GM12878 (cell line): ENCODE measurements around the gene KIF24. TPM values are rescaled to one million over a fixed set of nuclear protein-coding genes. Genes with fewer than 3 reads are reported as not detected.

ENCODE experiments used
- ATAC-seq: fragments of 200-7000 bp; cut with Tn5 transposase; 3 replicates; pipeline ENCODE4 v1.9.1; 2020; ENCODE audit warnings: mild to moderate bottlenecking, moderate library complexity
- BruUV-seq: library from RNA; stranded (reverse); fragments of 400-500 nt; replicated peaks from 2 replicates; lab custom pipeline; 2021; lab: Mats Ljungman, UMichigan
- CTCF ChIA-PET: fragments of 300-600 bp; sonication (Branson Sonifier 250); formaldehyde crosslinking; extraction: SDS; loops from one replicate; lab custom pipeline; 2021; ENCODE audit warnings: inconsistent platforms; lab: Yijun Ruan, JAX
- POLR2A ChIA-PET: fragments of 350-600 bp; formaldehyde crosslinking; extraction: SDS; loops from one replicate; lab custom pipeline; 2021; ENCODE audit warnings: inconsistent platforms; lab: Charles Lee
- RAD21 ChIA-PET: fragments of 300-600 bp; sonication (Branson Sonifier 250); formaldehyde crosslinking; loops from one replicate; lab custom pipeline; 2023; ENCODE audit warnings: antibody characterized with exemption; ENCODE audit not compliant: unreplicated experiment; lab: Charles Lee
- SMC1A ChIA-PET: fragments of 300-600 bp; sonication (Branson Sonifier 250); formaldehyde crosslinking; loops from one replicate; lab custom pipeline; 2023; ENCODE audit not compliant: unreplicated experiment, uncharacterized antibody; lab: Charles Lee
- DNase-seq: peaks from one replicate; pipeline ENCODE4 v3.0.0-alpha.2; 2011; ENCODE audit warnings: low read depth, low spot score
- FAIRE-seq: peaks from 3 replicates; lab custom pipeline; 2011; peaks lifted over from hg19 to GRCh38; lab: Jason Lieb, UNC
- H2AFZ ChIP-seq: 2 replicates; pipeline ENCODE4 v1.6.0; 2011; ENCODE audit warnings: low read depth, low read length, control low read depth; ENCODE audit not compliant: control insufficient read depth
- H3K27ac ChIP-seq: 2 replicates; pipeline ENCODE4 v1.5.1; 2011; ENCODE audit warnings: control low read depth; ENCODE audit not compliant: control insufficient read depth, insufficient read depth
- H3K27me3 ChIP-seq, 2 experiments: replicated peaks in 1 of 2; 2 replicates each; pipeline versions ENCODE4 v1.6.0 to v1.6.1; 2011; ENCODE audit warnings: low read length in 1 of 2; ENCODE audit not compliant: control insufficient read depth in 2 of 2, insufficient read depth in 2 of 2
- H3K36me3 ChIP-seq, 2 experiments: 2 replicates each; pipeline ENCODE4 v1.5.1; 2011; ENCODE audit warnings: low read length in 1 of 2; ENCODE audit not compliant: control insufficient read depth in 2 of 2, insufficient read depth in 2 of 2
- H3K4me1 ChIP-seq: 2 replicates; pipeline ENCODE4 v1.6.1; 2011; ENCODE audit warnings: mild to moderate bottlenecking, low read length, moderate library complexity, mixed read lengths; ENCODE audit not compliant: control insufficient read depth, insufficient read depth
- H3K4me2 ChIP-seq: 2 replicates; pipeline ENCODE4 v1.6.0; 2011; ENCODE audit warnings: control low read depth; ENCODE audit not compliant: control insufficient read depth, insufficient read depth
- H3K4me3 ChIP-seq: fragments of 200-600 bp; sonication (generic); 2 replicates; pipeline ENCODE4 v1.5.1; 2016
- H3K79me2 ChIP-seq: 2 replicates; pipeline ENCODE4 v1.6.0; 2011; ENCODE audit warnings: low read length; ENCODE audit not compliant: control insufficient read depth, insufficient read depth
- H3K9ac ChIP-seq: 2 replicates; pipeline ENCODE4 v1.8.0; 2011; ENCODE audit warnings: low read length, control low read depth, mixed read lengths; ENCODE audit not compliant: control insufficient read depth, insufficient read depth
- H3K9me3 ChIP-seq: replicated peaks from 3 replicates; pipeline ENCODE4 v1.5.1; 2011; ENCODE audit warnings: mild to moderate bottlenecking, low read length; ENCODE audit not compliant: control insufficient read depth, insufficient read depth
- H4K20me1 ChIP-seq: 2 replicates; pipeline ENCODE4 v1.6.0; 2011; ENCODE audit not compliant: control insufficient read depth, insufficient read depth
- ATF7 ChIP-seq: fragments of 450-650 bp; IDR thresholded peaks from 2 replicates; pipeline ENCODE4 v1.6.1; 2016; ENCODE audit warnings: low read depth, mild to moderate bottlenecking
- BHLHE40 ChIP-seq, 2 experiments: fragments of 450-650 bp in 1 of 2; IDR thresholded peaks; 2 replicates each; pipeline ENCODE4 v1.6.1; 2011 to 2017; ENCODE audit warnings: low read depth in 2 of 2, borderline replicate concordance in 1 of 2, improper control_type of control experiment in 1 of 2, low read length in 1 of 2, mild to moderate bottlenecking in 1 of 2
- CEBPB ChIP-seq, 2 experiments: fragments of 150-350 bp in 1 of 2; IDR thresholded peaks; 2 replicates each; pipeline ENCODE4 v1.6.1; 2012 to 2014; ENCODE audit warnings: low read depth in 2 of 2, low read length in 2 of 2, borderline replicate concordance in 1 of 2, inconsistent platforms in 1 of 2
- CREM ChIP-seq: IDR thresholded peaks from 2 replicates; pipeline ENCODE4 v1.6.1; 2014; ENCODE audit warnings: antibody characterized with exemption, low read depth
- EZH2 ChIP-seq: IDR thresholded peaks from 2 replicates; pipeline ENCODE4 v1.6.1; 2012; ENCODE audit warnings: low read depth, mild to moderate bottlenecking, control low read depth, inconsistent platforms, low read length, borderline replicate concordance; ENCODE audit not compliant: control insufficient read depth
- HDAC6 ChIP-seq: fragments of 200-600 bp; sonication (generic); IDR thresholded peaks from one replicate; pipeline ENCODE4 v1.8.0; 2017; ENCODE audit warnings: antibody characterized with exemption; ENCODE audit not compliant: unreplicated experiment
- HDGF ChIP-seq: fragments of 450-650 bp; IDR thresholded peaks from 2 replicates; pipeline ENCODE4 v1.6.1; 2016; ENCODE audit warnings: antibody characterized with exemption
- IRF4 ChIP-seq: IDR thresholded peaks from 2 replicates; pipeline ENCODE4 v1.6.1; 2011; ENCODE audit warnings: low read depth, low read length
- JUND ChIP-seq: IDR thresholded peaks from 2 replicates; pipeline ENCODE4 v1.6.1; 2012; ENCODE audit warnings: low read depth, mild to moderate bottlenecking, low read length, improper control_type of control experiment, moderate library complexity
- MTA3 ChIP-seq: IDR thresholded peaks from 2 replicates; pipeline ENCODE4 v1.6.1; 2012; ENCODE audit warnings: low read length, inconsistent platforms, borderline replicate concordance
- MYB ChIP-seq: fragments of 150-350 bp; IDR thresholded peaks from 2 replicates; pipeline ENCODE4 v1.6.1; 2014; ENCODE audit warnings: mild to moderate bottlenecking, low read depth, low read length, borderline replicate concordance
- NFYB ChIP-seq: IDR thresholded peaks from 2 replicates; pipeline ENCODE4 v1.6.1; 2011; ENCODE audit warnings: low read depth, mild to moderate bottlenecking, low read length, improper control_type of control experiment, moderate library complexity; ENCODE audit not compliant: insufficient read depth
- PML ChIP-seq: IDR thresholded peaks from 2 replicates; pipeline ENCODE4 v1.6.1; 2012; ENCODE audit warnings: low read length, inconsistent platforms
- PRDM15 ChIP-seq: fragments of 450-650 bp; formaldehyde crosslinking; IDR thresholded peaks from 2 replicates; pipeline ENCODE4 v1.4.0; 2020; ENCODE audit warnings: mild to moderate bottlenecking, moderate library complexity
- RB1 ChIP-seq: fragments of 450-650 bp; formaldehyde crosslinking; IDR thresholded peaks from 2 replicates; pipeline ENCODE4 v1.6.1; 2017; ENCODE audit warnings: mild to moderate bottlenecking, borderline replicate concordance
- RCOR1 ChIP-seq: conservative IDR thresholded peaks from 2 replicates; pipeline ENCODE4 v1.6.1; 2012; ENCODE audit warnings: low read depth, low read length, improper control_type of control experiment
- SMARCA5 ChIP-seq: fragments of 450-650 bp; IDR thresholded peaks from 2 replicates; pipeline ENCODE4 v1.6.1; 2017; ENCODE audit warnings: mild to moderate bottlenecking
- WGBS: methylation state at CpG from one replicate; pipeline ENCODE4 v1.1.6; 2016; ENCODE audit warnings: low lambda C conversion rate; ENCODE audit not compliant: insufficient replicate concordance, insufficient coverage; ENCODE audit errors: missing lambda C conversion rate; 5-methylcytosine and 5-hydroxymethylcytosine counted together
- in situ Hi-C: fragments of 300-500 bp; cut with MboI; formaldehyde crosslinking; loops from 9 replicates; pipeline ENCODE4 v1.14.3; 2018; ENCODE audit warnings: mixed read lengths
- intact Hi-C: fragments of 100-400 bp; cut with micrococcal nuclease; formaldehyde crosslinking; loops from one replicate; pipeline ENCODE4 v1.14.2; 2022; ENCODE audit not compliant: unreplicated experiment
- polyA plus RNA-seq, 11 experiments: library from polyadenylated mRNA; depleted of rRNA in 4 of 11; unstranded in 6 of 11; stranded (reverse) in 5 of 11; fragments of >200 nt; fragmentation: Nextera tagmentation in 4 of 11; fragmentation: Illumina TruSeq in 1 of 11; extraction: Ambion mirVana in 4 of 11; extraction: Trizol in 1 of 11; gene quantifications; 1 replicate in 1 of 11; 2 replicates in 10 of 11; pipeline versions ENCODE4 v1.2.1 to v1.2.3, GENCODE V29; 2011 to 2016; ENCODE audit warnings: inconsistent platforms in 2 of 11, missing spikeins in 2 of 11, low read depth in 1 of 11
- total RNA-seq, 4 experiments: library from RNA; depleted of rRNA in 3 of 4; stranded (reverse); fragments of >200 nt in 3 of 4; fragmentation: Illumina TruSeq in 1 of 4; extraction: Trizol in 1 of 4; gene quantifications; 2 replicates each; pipeline versions ENCODE4 v1.2.1 to v1.2.3, GENCODE V29; 2013 to 2021
- TF ChIP-seq, protein P1 (sequence below): fragments of 450-650 bp; IDR thresholded peaks from 2 replicates; pipeline ENCODE4 v1.6.1; 2017; ENCODE audit warnings: mild to moderate bottlenecking, moderate library complexity

Gene KIF24
- total and polyA plus RNA-seq, 10 of the 15 experiments (the other 5 are each of a cell fraction or from before 2014, with no cell fraction given), result 0.58 to 6.7 (median 5.3) TPM

DNA sequence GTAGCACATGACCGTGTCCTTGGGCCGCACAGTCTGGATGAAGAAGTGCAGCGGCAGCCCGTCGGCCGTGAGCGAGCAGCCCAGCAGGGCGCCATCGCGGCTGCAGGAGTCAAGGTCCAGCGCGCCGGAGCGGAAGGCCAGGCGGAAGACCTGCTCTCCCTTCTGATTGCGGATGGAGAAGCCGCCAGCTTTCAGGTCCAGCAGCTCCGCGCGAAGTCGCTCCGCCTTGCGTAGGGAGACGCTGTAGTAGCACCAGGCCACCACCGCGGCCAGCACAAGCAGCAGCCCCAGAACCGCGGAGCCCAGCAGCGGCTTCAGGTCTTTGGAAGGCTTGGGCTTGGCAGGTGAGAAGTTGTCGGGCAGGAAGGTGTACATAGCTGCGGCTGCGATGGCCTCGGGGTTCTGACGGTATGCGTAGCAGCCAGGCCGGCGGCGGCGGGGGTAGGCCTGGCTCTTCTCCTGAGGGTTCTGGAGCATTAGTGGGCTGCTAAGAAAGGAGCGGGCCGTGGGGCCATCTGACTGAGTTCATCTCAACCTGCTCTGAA is 43.5 kb upstream of the KIF24 start:
- RAD21 ChIA-PET, result no interaction called here
- BruUV-seq, result no TSS peak
- TF ChIP-seq, protein P1, sequence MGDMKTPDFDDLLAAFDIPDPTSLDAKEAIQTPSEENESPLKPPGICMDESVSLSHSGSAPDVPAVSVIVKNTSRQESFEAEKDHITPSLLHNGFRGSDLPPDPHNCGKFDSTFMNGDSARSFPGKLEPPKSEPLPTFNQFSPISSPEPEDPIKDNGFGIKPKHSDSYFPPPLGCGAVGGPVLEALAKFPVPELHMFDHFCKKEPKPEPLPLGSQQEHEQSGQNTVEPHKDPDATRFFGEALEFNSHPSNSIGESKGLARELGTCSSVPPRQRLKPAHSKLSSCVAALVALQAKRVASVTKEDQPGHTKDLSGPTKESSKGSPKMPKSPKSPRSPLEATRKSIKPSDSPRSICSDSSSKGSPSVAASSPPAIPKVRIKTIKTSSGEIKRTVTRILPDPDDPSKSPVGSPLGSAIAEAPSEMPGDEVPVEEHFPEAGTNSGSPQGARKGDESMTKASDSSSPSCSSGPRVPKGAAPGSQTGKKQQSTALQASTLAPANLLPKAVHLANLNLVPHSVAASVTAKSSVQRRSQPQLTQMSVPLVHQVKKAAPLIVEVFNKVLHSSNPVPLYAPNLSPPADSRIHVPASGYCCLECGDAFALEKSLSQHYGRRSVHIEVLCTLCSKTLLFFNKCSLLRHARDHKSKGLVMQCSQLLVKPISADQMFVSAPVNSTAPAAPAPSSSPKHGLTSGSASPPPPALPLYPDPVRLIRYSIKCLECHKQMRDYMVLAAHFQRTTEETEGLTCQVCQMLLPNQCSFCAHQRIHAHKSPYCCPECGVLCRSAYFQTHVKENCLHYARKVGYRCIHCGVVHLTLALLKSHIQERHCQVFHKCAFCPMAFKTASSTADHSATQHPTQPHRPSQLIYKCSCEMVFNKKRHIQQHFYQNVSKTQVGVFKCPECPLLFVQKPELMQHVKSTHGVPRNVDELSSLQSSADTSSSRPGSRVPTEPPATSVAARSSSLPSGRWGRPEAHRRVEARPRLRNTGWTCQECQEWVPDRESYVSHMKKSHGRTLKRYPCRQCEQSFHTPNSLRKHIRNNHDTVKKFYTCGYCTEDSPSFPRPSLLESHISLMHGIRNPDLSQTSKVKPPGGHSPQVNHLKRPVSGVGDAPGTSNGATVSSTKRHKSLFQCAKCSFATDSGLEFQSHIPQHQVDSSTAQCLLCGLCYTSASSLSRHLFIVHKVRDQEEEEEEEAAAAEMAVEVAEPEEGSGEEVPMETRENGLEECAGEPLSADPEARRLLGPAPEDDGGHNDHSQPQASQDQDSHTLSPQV, result no peak
- TF ChIP-seq IRF4 (no peak), CREM (no peak), EZH2 (no peak), CEBPB (IDR thresholded peaks at IDR 0.05; ENCODE audit: borderline replicate concordance in 1 of 2, low read depth in 2 of 2, low read length in 2 of 2) (no peak), MTA3 (no peak), BHLHE40 (IDR thresholded peaks at IDR 0.05; ENCODE audit: borderline replicate concordance in 1 of 2, low read depth in 2 of 2, low read length in 1 of 2) (no peak), PRDM15 (CRISPR knock-in tag) (no peak), HDAC6 (no peak), MYB (no peak), SMARCA5 (no peak), NFYB (no peak), RCOR1 (no peak), PML (no peak), HDGF (no peak), JUND (no peak), RB1 (no peak), ATF7 (no peak)

More for the DNA sequence above, 43.5 kb upstream of the KIF24 start:
- ChIA-PET POLR2A (no interaction called here), SMC1A (interaction anchor here (8.7 kb wide), 1 partner anchor 40 kb away, joined by 73 read pairs; no protein-coding TSS in a partner anchor), CTCF (interaction anchor here (0.6 to 1.3 kb wide), 3 partner anchors 31 to 231 kb away, joined by 3 to 4 read pairs (median 3); no protein-coding TSS in a partner anchor)
- H3K27me3 ChIP-seq, result no peaks in the 10 kb centered on the region
- WGBS, result 94% methylated on average over 41 of the region's 41 CpGs
- H2AFZ ChIP-seq, result no peak overlapping the region
- H3K9me3 ChIP-seq, result peaks cover 2% of the 10 kb centered on the region; the same call in 1 of the 3 replicates
- in situ Hi-C loops, result no loop called here
- peaks cover 6% of the 10 kb centered on the region for H3K4me1 ChIP-seq
- ATAC-seq (no peak), DNase-seq (no peak), FAIRE-seq (no peak)
- no peaks in the 10 kb centered on the region for H3K36me3 ChIP-seq
- no peak overlapping the region for H3K9ac ChIP-seq
- no peak overlapping the region for H3K4me2 ChIP-seq
- H3K4me3 ChIP-seq, result no peak overlapping the region
- intact Hi-C loops, result no loop called here
- no peak overlapping the region for H3K27ac ChIP-seq
- no peaks in the 10 kb centered on the region for H3K79me2 ChIP-seq
- H4K20me1 ChIP-seq, result no peaks in the 10 kb centered on the region
